Stomach (tissue), 4 donors: ENCODE measurements around the gene TSPAN15.

Experiments used
- EP300 ChIP-seq: sonication (generic); formaldehyde crosslinking; IDR thresholded peaks from one replicate; pipeline ENCODE4 v1.6.1; 2017; ENCODE audit warnings: antibody characterized with exemption
- POLR2A ChIP-seq, 4 donors: fragments of 450-650 bp; IDR thresholded peaks; one replicate each; pipeline ENCODE4 v1.6.1; 2016; ENCODE audit warnings: antibody characterized with exemption in 4 of 4, control low read depth in 2 of 4, mild to moderate bottlenecking in 1 of 4, moderate library complexity in 1 of 4
- POLR2AphosphoS5 ChIP-seq, 3 donors: sonication (generic); formaldehyde crosslinking; IDR thresholded peaks; one replicate each; pipeline ENCODE4 v1.6.1; 2016; ENCODE audit warnings: antibody characterized with exemption in 3 of 3
- TF ChIP-seq, protein P1 (sequence below), 7 experiments: fragments of 450-650 bp in 4 of 7; fragments of 200-600 bp in 3 of 7; sonication (generic) in 3 of 7; IDR thresholded peaks; one replicate each; pipeline ENCODE4 v1.5.1; 2016 to 2019; ENCODE audit warnings: antibody characterized with exemption in 7 of 7, control low read depth in 2 of 7, mild to moderate bottlenecking in 1 of 7

- TF ChIP-seq, protein P1, sequence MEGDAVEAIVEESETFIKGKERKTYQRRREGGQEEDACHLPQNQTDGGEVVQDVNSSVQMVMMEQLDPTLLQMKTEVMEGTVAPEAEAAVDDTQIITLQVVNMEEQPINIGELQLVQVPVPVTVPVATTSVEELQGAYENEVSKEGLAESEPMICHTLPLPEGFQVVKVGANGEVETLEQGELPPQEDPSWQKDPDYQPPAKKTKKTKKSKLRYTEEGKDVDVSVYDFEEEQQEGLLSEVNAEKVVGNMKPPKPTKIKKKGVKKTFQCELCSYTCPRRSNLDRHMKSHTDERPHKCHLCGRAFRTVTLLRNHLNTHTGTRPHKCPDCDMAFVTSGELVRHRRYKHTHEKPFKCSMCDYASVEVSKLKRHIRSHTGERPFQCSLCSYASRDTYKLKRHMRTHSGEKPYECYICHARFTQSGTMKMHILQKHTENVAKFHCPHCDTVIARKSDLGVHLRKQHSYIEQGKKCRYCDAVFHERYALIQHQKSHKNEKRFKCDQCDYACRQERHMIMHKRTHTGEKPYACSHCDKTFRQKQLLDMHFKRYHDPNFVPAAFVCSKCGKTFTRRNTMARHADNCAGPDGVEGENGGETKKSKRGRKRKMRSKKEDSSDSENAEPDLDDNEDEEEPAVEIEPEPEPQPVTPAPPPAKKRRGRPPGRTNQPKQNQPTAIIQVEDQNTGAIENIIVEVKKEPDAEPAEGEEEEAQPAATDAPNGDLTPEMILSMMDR (IDR thresholded peaks at IDR 0.05) = no peak
- TF ChIP-seq POLR2A (IDR thresholded peaks at IDR 0.05) = no peak
- no peak for TF ChIP-seq POLR2AphosphoS5 (IDR thresholded peaks at IDR 0.05)
- no peak for TF ChIP-seq EP300
Measured at GRCh38 chr10:69527961-69528360, 76.7 kb downstream of the TSPAN15 start.
